Measurements from ENCODE around the gene CFTR.

GRCh38 chr7:117448655-117449054 is 31.2 kb upstream of the CFTR start:
- TF ChIP-seq CTCF (IDR thresholded peaks at IDR 0.05) (no peak), POLR2A (IDR thresholded peaks at IDR 0.05) (no peak)

Measured in thyroid gland (tissue), 4 donors.